NCI-H1092 treated with DMSO at 0.1 percent for 48 hours (cell line): ENCODE measurements around the gene INMT.
"Not testable (repeated sequence)": the region's sequence is repeated elsewhere in the genome, so short reads cannot be mapped to it uniquely, and the experiment has no call there.

ENCODE experiments used
- DNase-seq: peaks from one replicate; lab custom pipeline; 2025; lab: John Stamatoyannopoulos, UW

The INMT gene

GRCh38 chr7:30751696-30752273, at the start of gene INMT:
INMT (plus strand) TSS chr7:30752135; CDS start chr7:30752151, 16 bp downstream.
- DNase-seq = no peak

DNA sequence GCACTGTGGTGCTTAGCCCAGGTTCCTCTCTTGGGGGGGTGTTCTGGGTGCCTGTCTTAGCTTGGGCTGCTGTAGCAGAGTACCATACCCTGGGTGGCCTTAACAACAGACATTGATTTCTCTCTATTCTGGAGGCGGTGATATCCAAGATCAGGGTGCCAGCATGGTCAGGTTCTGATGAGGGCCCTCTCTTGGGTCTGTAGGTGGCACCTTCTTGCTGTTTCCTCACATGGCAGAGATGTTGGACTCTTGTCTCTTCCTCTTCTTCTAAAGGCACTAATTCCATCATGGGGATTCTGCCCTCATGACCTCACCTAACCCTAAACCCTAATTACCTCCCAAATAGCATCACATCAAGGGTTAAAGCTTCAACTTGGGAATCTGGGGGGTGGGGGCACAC, 49.7 kb upstream of the INMT start:
- no peak for DNase-seq

- no peak for DNase-seq
Observed at GRCh38 chr7:30703756-30704155, 48.2 kb upstream of the INMT start.

DNA sequence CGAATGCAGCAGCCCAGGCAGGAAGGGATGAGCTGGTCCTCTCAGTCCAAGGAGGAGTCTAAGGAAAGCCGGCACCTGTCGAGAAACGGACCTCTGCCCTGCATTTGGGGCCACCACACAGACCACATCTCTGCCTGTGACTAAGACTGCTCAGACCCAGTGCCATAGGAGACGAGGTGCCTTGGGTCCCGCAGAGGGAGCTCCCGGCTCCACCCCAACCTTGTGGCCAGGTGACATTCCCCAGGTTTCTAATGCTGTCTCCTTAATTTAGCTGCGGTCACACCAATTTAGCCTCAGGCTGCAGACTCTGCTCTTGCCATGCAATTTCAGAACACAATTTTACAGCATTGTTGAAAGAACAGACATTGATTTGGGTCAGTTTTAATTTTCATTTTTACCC, 46.9 kb upstream of the INMT start:
- DNase-seq = no peak

- no peak for DNase-seq
Observed at GRCh38 chr7:30705596-30705995, 46.3 kb upstream of the INMT start.

GRCh38 chr7:30706316-30706715, 45.6 kb upstream of the INMT start:
- no peak for DNase-seq

GRCh38 chr7:30706908-30707307, 45.0 kb upstream of the INMT start:
- DNase-seq = no peak

DNA sequence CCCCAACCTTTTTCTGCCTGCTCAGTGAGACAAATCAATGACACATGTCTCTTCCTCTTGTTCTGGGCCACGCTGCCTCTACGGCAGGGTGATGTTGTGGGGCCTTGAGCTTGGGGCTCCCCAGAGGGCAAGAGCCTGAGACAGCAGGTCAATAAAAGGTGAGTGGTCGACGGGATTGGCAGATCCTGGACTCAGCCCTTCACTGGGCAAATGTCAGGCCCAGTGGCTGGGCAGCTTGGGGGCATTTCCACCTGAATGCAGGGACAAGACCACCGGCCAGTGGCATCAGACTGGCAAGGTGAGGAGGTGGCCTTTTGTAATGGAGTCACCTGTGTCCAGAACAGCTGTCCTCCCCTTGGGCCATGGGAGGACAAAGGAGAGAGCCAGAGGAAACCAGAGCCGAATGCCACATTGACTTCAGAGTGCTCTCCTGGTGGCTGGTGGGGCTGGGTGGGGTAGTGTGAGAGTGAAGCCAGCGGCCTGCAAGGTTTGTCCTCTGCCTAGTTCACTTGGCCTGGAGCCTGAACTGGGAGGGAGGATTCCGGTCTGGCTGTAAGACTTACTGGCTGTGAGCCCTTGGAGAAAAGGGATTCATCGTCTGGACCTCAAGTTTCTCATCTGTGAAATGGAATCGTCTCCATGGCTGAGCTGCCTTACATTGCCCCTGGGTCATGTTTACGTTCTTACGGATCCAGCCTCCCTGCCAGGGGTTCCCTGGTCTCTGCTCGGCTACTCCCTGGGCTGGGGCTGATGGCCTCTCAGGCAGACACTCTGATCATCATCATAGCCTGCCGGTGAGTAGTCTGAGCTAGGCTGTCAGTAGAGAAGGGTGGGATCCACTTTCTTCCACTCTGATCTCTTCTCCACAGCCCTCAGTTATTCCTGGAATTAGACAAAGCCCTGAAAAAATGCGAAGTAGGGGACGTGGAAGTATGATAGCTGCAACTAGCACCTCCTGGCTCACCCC, 44.3 kb upstream of the INMT start:
- DNase-seq = no peak

GRCh38 chr7:30708412-30708811, 43.5 kb upstream of the INMT start:
- DNase-seq = no peak

DNA sequence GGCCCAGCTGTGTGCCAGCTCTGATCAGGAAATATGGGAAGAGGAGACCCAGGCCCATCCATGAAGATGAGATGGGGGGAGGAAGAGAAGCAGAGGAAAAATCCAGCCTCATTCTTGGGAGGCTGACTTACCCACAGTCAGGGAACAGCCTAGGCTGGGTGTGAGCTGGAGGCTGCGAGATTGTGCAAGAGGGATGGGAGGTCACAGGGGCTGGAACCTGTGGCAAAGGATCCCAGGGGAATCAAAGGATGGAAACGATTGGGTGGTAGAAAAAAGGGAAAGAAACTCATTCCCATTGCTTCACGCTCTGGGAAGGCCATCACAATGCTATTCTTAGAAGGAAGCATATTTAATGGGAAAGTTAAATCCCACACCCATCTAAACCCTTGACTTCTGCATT, 43.0 kb upstream of the INMT start:
- DNase-seq = no peak

- no peak for DNase-seq
Observed at GRCh38 chr7:30709549-30709948, 42.4 kb upstream of the INMT start.

DNA sequence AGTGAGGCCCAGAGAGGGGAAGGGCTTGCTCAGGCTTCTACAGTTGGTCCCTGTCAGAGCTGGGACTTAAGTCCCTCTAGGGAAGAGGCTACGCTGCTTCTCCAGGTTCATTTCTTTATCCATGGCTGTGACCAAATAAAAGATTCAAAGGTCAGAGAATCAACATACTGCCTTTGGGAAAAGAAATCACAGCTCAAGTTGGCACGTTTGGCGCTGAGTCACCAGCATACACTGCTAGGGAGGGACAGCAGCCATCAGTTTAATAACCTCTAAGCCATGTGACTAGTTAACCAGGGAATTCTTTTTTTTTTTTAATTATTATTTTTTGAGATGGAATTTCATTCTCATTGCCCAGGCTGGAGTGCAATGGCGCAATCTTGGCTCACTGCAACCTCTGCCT, 41.3 kb upstream of the INMT start:
- no peak for DNase-seq

- no peak for DNase-seq
Observed at GRCh38 chr7:30713392-30713791, 38.5 kb upstream of the INMT start.

- no peak for DNase-seq
Observed at GRCh38 chr7:30714129-30714528, 37.8 kb upstream of the INMT start.

- no peak for DNase-seq
Observed at GRCh38 chr7:30717181-30717580, 34.8 kb upstream of the INMT start.

- not testable (repeated sequence) for DNase-seq
Observed at GRCh38 chr7:30719434-30719833, 32.5 kb upstream of the INMT start.

GRCh38 chr7:30721211-30721610, 30.7 kb upstream of the INMT start:
- no peak for DNase-seq

- no peak for DNase-seq
Observed at GRCh38 chr7:30722187-30722586, 29.7 kb upstream of the INMT start.

DNA sequence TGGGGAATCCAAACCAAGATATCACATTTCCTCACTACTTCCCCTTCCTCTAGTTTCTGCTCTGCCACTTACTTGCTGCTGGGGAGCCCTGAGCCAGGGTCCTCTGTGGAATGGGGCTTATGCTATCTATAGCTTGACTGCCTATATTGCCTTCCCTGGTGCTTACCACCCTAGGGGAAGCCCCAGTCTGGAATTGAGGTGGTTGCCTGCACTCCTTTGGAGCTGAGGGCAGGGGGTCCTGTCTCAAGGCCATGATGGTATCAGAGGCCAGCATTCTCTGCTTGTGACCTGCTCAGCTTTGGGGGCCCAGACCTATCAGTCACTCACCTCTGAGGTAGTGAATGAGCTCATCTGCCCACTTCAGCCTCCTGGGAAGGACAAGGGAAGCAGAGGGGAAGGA, 29.3 kb upstream of the INMT start:
- DNase-seq = no peak

GRCh38 chr7:30723776-30724175, 28.2 kb upstream of the INMT start:
- DNase-seq = no peak

DNA sequence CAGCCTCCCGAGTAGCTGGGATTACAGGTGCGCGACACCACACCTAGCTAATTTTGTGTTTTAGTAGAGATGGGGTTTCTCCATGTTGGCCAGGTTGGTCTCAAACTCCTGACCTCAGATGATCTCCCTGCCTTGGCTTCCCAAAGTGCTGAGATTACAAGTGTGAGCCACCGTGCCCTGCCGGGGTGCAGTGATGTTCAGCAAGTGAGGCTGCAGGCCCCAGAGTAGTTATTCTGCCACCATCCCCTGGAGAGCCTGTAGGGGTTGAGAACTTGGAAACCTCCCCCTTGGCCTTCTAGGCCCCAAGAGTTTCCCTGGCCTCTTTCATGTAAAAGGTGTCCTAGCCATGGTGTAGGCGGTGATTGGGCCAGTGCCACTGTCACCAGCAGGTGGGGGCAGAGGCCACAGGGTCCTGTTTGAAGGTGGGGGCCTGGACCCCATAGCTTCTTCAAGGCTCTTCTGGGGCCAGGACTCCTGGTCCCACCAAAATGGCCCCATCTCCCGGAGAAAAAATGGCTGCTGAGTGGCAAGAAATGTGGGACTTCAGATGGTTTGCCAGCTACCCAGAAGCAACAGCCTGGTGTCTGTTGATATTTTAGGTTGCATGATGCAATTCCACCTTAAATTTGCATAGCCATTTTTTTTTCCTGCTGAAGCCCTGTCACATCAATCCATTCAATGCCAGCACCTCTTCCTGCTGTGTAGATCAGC, 25.5 kb upstream of the INMT start:
- DNase-seq = no peak

DNA sequence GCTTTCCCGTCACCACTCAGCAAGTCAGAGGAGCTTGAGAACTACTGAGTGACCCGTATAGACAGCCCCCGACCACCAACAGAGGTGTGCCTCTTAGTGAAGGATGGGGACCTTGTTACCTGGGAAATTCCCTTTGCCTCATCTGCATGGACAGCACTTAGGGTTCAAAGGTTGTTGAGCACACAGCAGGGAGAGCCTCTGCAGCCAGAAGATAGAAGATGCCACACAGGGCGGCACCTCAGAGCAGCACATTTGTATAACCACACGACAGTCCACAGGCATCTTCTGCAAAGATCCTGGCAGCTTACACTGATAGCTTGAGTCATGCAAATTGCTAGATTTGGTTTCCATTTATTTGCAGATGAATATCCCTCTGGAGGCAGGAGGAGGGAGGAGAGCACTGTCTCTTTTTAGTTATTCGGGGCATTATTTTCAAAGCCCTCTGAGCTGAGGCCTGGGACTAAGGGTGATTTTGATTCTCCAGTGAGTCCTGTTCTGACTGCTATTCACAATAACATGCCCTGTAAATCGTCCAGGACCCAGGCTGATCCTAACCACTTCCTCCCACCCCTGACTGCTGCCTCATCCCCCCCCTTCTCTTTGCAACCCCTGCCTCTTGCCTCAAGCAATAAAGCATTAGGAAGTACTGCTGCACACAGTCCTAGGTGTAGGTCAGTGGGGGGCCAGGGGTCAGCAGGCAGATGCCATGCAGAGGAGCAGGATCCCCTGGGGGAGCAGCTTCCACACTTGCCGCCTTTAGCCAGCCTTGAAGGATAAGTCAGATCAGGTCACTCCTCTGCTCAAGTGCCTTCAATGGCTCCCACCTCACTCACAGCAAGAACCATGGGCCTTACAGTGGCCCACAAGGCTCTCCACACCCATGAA, 24.6 kb upstream of the INMT start:
- no peak for DNase-seq
